Natural killer cell (primary cell): ENCODE measurements around the gene NSFL1C. TPM values are rescaled to one million over a fixed set of nuclear protein-coding genes. Genes with fewer than 3 reads are reported as not detected.
A peak's percentile ranks its signal among the peaks of the same experiment; 100 is the strongest.

ENCODE experiments used
- ATAC-seq, 3 donors: fragments of 150-1000 bp in 2 of 3; fragments of 200-7000 bp in 1 of 3; cut with Tn5 transposase; 1 replicate in 1 of 3; 2 replicates in 2 of 3; pipeline ENCODE4 v1.10.0; 2021; ENCODE audit warnings: mild to moderate bottlenecking in 2 of 3, moderate library complexity in 2 of 3
- DNase-seq, 2 donors: peaks; one replicate each; pipeline versions ENCODE4 v3.0.0 to v3.0.0-alpha.2; 2013 to 2021; ENCODE audit warnings: mixed read lengths in 1 of 2
- H3K27ac ChIP-seq: one replicate; pipeline ENCODE4 v1.5.1; 2013; ENCODE audit warnings: mild to moderate bottlenecking, low read length
- H3K27me3 ChIP-seq: one replicate; pipeline ENCODE4 v1.6.1; 2013; ENCODE audit warnings: low read length; ENCODE audit not compliant: control insufficient read depth, insufficient read depth
- H3K36me3 ChIP-seq: one replicate; pipeline ENCODE4 v1.6.1; 2013; ENCODE audit warnings: low read length; ENCODE audit not compliant: control insufficient read depth, insufficient read depth
- H3K4me1 ChIP-seq: one replicate; pipeline ENCODE4 v1.6.1; 2013; ENCODE audit warnings: low read length; ENCODE audit not compliant: control insufficient read depth, insufficient read depth
- H3K4me3 ChIP-seq: one replicate; pipeline ENCODE4 v1.5.1; 2013; ENCODE audit warnings: low read length
- H3K9me3 ChIP-seq: one replicate; pipeline ENCODE4 v1.6.1; 2013; ENCODE audit warnings: low read length; ENCODE audit not compliant: control insufficient read depth, insufficient read depth
- H3K27ac Mint-ChIP-seq, 2 donors: one replicate each; pipeline ENCODE4 v1.8.0; 2022; ENCODE audit warnings: mild to moderate bottlenecking in 2 of 2, mixed read lengths in 2 of 2, moderate library complexity in 1 of 2
- H3K27me3 Mint-ChIP-seq, 2 donors: one replicate each; pipeline ENCODE4 v1.8.0; 2022; ENCODE audit warnings: low read depth in 2 of 2, mixed read lengths in 2 of 2
- H3K36me3 Mint-ChIP-seq: one replicate; pipeline ENCODE4 v1.8.0; 2022; ENCODE audit warnings: mixed read lengths
- H3K4me1 Mint-ChIP-seq, 2 donors: one replicate each; pipeline ENCODE4 v1.8.0; 2022; ENCODE audit warnings: mixed read lengths in 2 of 2
- H3K4me3 Mint-ChIP-seq: one replicate; pipeline ENCODE4 v1.8.0; 2022; ENCODE audit warnings: mild to moderate bottlenecking, moderate library complexity, mixed read lengths
- H3K9me3 Mint-ChIP-seq, 2 donors: one replicate each; pipeline ENCODE4 v1.8.0; 2022; ENCODE audit warnings: mixed read lengths in 2 of 2
- WGBS: methylation state at CpG from one replicate; pipeline ENCODE4 v1.1.7; 2013; ENCODE audit warnings: missing lambda C conversion rate; ENCODE audit not compliant: insufficient coverage; 5-methylcytosine and 5-hydroxymethylcytosine counted together
- intact Hi-C: fragments of 100-400 bp; cut with micrococcal nuclease; formaldehyde crosslinking; loops from one replicate; pipeline ENCODE4 v1.14.2; 2022
- total RNA-seq, 4 donors: library from RNA; stranded (reverse); fragments of 120-200 nt in 1 of 4; gene quantifications; one replicate each; pipeline versions ENCODE4 v1.2.3 to v1.2.4, GENCODE V29; 2013 to 2022
- TF ChIP-seq, protein P1 (sequence below): fragments of 200-600 bp; IDR thresholded peaks from one replicate; pipeline ENCODE4 v1.8.0; 2022; ENCODE audit warnings: antibody characterized with exemption

The NSFL1C gene
- total RNA-seq, 3 donors from 2014 or later (not counting 1 experiment from before 2014, with no cell fraction given), result 53.9 to 69.0 (median 66.2) TPM

DNA sequence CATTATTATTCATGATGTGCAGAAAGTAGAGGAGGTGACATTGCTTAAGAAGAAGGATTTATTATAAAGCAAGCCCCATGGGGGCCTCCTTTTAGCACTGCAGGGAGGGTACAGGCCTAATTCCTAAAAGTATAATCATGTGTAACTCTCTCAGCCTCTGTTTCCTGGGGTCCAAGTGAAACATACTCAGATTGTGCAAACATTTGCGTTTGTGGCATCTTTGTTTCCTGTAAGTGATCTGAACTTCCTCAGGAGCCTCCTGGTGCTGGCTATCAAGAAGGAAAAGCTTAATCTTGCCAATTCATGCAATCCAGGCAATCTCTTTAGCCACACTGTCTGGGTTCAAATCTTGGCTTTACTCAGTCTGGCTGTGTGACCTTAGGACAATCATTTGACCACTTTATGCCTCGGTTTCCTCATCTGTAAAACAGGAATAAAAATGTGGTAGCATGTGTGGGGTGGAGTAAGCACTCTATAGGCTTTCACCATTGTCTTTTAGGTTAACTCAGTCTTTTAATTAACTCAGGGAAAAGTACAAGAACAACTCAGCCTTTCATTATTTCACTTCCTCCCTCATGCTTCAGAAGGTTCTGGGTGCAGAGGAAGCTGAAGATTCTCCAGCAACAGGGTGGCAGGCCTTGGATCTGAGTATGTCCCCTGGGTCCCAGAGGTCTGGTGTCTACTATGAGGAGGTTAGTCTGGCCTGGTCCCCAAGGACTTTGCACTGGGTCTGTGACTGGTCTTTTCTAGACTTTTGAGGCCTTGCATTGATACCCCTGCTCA, 25.4 kb upstream of the NSFL1C start:
- no peaks in the 10 kb centered on the region for H3K9me3 ChIP-seq
- no peak for DNase-seq
- no peak for ATAC-seq
- peak overlapping the region; percentile 26 for H3K27ac ChIP-seq
- H3K36me3 Mint-ChIP-seq, result no peaks in the 10 kb centered on the region
- WGBS, result 34% methylated on average over 2 of the region's 2 CpGs
- H3K27me3 ChIP-seq, result no peaks in the 10 kb centered on the region
- H3K27me3 Mint-ChIP-seq, result peaks cover 51 to 88% of the 10 kb centered on the region in 2 donors
- intact Hi-C loops, result no loop called here
- TF ChIP-seq, protein P1, sequence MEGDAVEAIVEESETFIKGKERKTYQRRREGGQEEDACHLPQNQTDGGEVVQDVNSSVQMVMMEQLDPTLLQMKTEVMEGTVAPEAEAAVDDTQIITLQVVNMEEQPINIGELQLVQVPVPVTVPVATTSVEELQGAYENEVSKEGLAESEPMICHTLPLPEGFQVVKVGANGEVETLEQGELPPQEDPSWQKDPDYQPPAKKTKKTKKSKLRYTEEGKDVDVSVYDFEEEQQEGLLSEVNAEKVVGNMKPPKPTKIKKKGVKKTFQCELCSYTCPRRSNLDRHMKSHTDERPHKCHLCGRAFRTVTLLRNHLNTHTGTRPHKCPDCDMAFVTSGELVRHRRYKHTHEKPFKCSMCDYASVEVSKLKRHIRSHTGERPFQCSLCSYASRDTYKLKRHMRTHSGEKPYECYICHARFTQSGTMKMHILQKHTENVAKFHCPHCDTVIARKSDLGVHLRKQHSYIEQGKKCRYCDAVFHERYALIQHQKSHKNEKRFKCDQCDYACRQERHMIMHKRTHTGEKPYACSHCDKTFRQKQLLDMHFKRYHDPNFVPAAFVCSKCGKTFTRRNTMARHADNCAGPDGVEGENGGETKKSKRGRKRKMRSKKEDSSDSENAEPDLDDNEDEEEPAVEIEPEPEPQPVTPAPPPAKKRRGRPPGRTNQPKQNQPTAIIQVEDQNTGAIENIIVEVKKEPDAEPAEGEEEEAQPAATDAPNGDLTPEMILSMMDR, result no peak
- no peaks in the 10 kb centered on the region for H3K9me3 Mint-ChIP-seq
- H3K27ac Mint-ChIP-seq, result no peak overlapping the region
- no peak overlapping the region for H3K4me3 ChIP-seq
- no peaks in the 10 kb centered on the region for H3K36me3 ChIP-seq
- H3K4me3 Mint-ChIP-seq, result no peak overlapping the region
- H3K4me1 Mint-ChIP-seq, result no peaks in the 10 kb centered on the region
- H3K4me1 ChIP-seq, result no peaks in the 10 kb centered on the region

DNA sequence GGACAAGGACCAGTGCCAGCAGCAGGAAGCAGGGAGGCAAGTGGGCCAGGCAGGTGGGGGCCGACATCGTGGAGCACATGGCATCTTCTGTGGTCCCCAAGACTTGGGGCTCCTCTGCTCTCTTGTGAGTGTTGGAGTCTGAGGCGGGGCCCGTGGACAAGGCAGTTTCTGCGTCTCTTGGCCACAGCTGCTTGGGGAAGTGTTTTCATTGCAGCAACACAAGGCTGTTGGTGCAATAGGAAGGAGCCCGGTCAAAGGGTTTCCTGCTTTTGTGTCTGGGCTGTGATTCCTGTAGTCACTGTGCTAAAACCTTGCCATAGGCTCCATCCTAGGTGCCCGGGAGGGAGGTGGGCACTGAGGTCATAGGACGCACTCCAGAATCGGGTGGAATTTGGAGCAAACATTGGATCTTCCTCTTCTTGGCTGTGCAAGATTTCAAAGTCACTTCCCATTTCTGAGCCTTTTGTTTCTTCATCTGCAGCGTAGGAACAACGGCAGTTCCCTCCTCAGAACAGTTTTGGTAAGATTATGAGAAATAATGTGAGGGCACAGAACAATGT, 24.7 kb upstream of the NSFL1C start, which contains the start of gene SIRPB2:
SIRPB2 (minus strand) TSS at position 140 of the 560 bp plus-strand sequence; CDS start at position 79, 61 bp downstream.
- peaks cover 49 to 86% of the 10 kb centered on the region in 2 donors for H3K27me3 Mint-ChIP-seq
- no peak within 1 kb of the TSS for H3K4me3 ChIP-seq
- H3K4me3 Mint-ChIP-seq, result no peak within 1 kb of the TSS
- no peaks in the 10 kb centered on the region for H3K36me3 Mint-ChIP-seq
- no peaks in the 10 kb centered on the region for H3K27me3 ChIP-seq
- DNase-seq, result no peak
- no peak within 1 kb of the TSS for H3K27ac Mint-ChIP-seq
- no peaks in the 10 kb centered on the region for H3K9me3 Mint-ChIP-seq
- H3K4me1 Mint-ChIP-seq, result no peaks in the 10 kb centered on the region
- TF ChIP-seq, protein P1, result no peak
- H3K9me3 ChIP-seq, result no peaks in the 10 kb centered on the region
- WGBS, result 14% methylated on average over 11 of the region's 11 CpGs
- peak within 1 kb of the TSS; percentile 43 for H3K27ac ChIP-seq
- ATAC-seq, result peak in 1 of 3 donors; percentile 66
- H3K36me3 ChIP-seq, result no peaks in the 10 kb centered on the region
- intact Hi-C loops, result no loop called here
- H3K4me1 ChIP-seq, result no peaks in the 10 kb centered on the region

DNA sequence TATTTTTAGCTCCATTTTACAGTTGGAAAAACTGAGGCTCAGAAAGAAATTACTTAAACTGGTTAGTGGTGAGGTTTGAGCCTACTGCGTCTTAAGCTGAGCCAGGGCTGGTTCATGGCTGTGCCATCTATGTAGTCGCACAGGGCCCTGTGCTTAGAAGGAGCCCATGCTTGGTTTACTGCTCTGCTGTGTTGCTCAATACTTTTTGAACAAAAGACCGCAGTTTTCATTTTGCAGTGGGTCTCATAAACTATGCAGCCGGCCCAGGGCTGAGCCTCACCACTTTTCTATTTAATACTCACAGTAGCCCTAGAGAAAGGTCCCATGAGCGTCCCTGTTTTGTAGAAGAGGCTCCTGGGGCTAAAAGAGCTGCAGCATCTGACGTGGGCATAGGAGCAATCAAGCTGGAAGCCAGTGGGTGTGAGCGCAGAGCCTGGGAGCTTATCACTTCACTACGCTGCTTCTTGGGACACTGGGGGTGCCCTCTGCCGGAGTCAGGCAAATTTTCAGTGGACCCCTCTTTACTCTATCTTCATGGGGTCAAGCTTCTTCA, 24.1 kb upstream of the NSFL1C start:
- H3K4me1 ChIP-seq, result no peaks in the 10 kb centered on the region
- no peak overlapping the region for H3K27ac Mint-ChIP-seq
- no peak for DNase-seq
- intact Hi-C loops, result no loop called here
- no peak overlapping the region for H3K4me3 Mint-ChIP-seq
- H3K36me3 Mint-ChIP-seq, result no peaks in the 10 kb centered on the region
- H3K4me1 Mint-ChIP-seq, result no peaks in the 10 kb centered on the region
- H3K27ac ChIP-seq, result peak overlapping the region; percentile 16
- H3K27me3 ChIP-seq, result no peaks in the 10 kb centered on the region
- TF ChIP-seq, protein P1, result no peak
- H3K27me3 Mint-ChIP-seq, result peaks cover 48 to 81% of the 10 kb centered on the region in 2 donors
- peak in 1 of 3 donors; percentile 27 for ATAC-seq
- no peaks in the 10 kb centered on the region for H3K9me3 Mint-ChIP-seq
- H3K9me3 ChIP-seq, result no peaks in the 10 kb centered on the region
- 70% methylated on average over 9 of the region's 9 CpGs for WGBS
- H3K36me3 ChIP-seq, result no peaks in the 10 kb centered on the region
- H3K4me3 ChIP-seq, result no peak overlapping the region
